Measurements from ENCODE around the gene LMAN2. TPM values are rescaled to one million over a fixed set of nuclear protein-coding genes. Genes with fewer than 3 reads are reported as not detected.
A peak's percentile ranks its signal among the peaks of the same experiment; 100 is the strongest.

The LMAN2 gene
- total RNA-seq, 1 experiment from 2014 or later: 128 TPM

- TF ChIP-seq, protein P1, sequence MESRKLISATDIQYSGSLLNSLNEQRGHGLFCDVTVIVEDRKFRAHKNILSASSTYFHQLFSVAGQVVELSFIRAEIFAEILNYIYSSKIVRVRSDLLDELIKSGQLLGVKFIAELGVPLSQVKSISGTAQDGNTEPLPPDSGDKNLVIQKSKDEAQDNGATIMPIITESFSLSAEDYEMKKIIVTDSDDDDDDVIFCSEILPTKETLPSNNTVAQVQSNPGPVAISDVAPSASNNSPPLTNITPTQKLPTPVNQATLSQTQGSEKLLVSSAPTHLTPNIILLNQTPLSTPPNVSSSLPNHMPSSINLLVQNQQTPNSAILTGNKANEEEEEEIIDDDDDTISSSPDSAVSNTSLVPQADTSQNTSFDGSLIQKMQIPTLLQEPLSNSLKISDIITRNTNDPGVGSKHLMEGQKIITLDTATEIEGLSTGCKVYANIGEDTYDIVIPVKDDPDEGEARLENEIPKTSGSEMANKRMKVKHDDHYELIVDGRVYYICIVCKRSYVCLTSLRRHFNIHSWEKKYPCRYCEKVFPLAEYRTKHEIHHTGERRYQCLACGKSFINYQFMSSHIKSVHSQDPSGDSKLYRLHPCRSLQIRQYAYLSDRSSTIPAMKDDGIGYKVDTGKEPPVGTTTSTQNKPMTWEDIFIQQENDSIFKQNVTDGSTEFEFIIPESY (IDR thresholded peaks at IDR 0.05; ENCODE audit: extremely low read depth, insufficient replicate concordance, low read length): no peak
These were observed 11.4 kb upstream of the LMAN2 start (continued) for GRCh38 chr5:177362610-177363507.

DNA sequence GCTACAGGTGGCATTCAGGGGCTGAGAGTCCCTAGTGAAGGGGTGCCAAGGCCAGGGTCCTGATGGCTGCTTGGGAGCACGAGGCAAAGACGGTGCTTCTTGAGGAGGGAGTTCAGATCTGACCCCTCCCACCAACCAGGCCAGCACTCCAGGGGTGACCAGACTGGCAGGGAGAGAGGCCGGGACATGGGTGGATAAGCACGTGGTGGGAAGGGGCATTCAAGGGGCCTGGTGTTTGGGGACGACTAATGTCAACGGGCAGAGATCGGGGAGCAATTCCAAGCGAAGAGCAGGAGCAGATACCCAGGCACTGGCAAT is 10.8 kb upstream of the LMAN2 start:
- no peaks in the 10 kb centered on the region for H3K79me2 ChIP-seq (ENCODE audit: insufficient read depth, low read length)
- BruUV-seq (replicated peaks): no TSS peak
- peak overlapping the region; percentile 63 for H3K9ac ChIP-seq (ENCODE audit: low read length)
- H3K4me1 ChIP-seq (ENCODE audit: control insufficient read depth in 1 of 2, insufficient read depth in 2 of 2, low read length in 2 of 2): peaks cover 12 to 33% of the 10 kb centered on the region in 2 experiments; a peak in 3 of 4 replicates
- TF ChIP-seq POLR2A (IDR thresholded peaks at IDR 0.05; ENCODE audit: borderline replicate concordance, extremely low read depth, insufficient read depth, insufficient read length): no peak
- TF ChIP-seq TCF7L2 (IDR thresholded peaks at IDR 0.05; ENCODE audit: borderline replicate concordance, extremely low read depth, insufficient read depth, insufficient read length): no peak
- TF ChIP-seq JUND (IDR thresholded peaks at IDR 0.05): no peak
- TF ChIP-seq ELF1 (IDR thresholded peaks at IDR 0.05; ENCODE audit: borderline replicate concordance, low read depth): no peak
- TF ChIP-seq CEBPB (IDR thresholded peaks at IDR 0.05; ENCODE audit: low read depth): no peak
- TF ChIP-seq MAX (IDR thresholded peaks at IDR 0.05): no peak
- TF ChIP-seq EZH2 (IDR thresholded peaks at IDR 0.05): no peak
- TF ChIP-seq SIN3A (IDR thresholded peaks at IDR 0.05; ENCODE audit: low read depth): no peak
- no peak for TF ChIP-seq FOSL1 (IDR thresholded peaks at IDR 0.05; ENCODE audit: low read depth)
- ChIA-PET CTCF (interaction anchor here (1.9 kb wide), 1 partner anchor 8 kb away, joined by 10 read pairs; no protein-coding TSS in a partner anchor), RAD21 (ENCODE audit: low non-redundant PET in 1 of 2, low total read pairs in 2 of 2, uncharacterized antibody in 2 of 2, unreplicated experiment in 2 of 2) (no interaction called here), POLR2A (no interaction called here)
- H3K4me3 ChIP-seq (replicated peaks in 1 of 2; ENCODE audit: low read depth in 1 of 2, low read length in 2 of 2): no peak overlapping the region; a peak in 1 of 4 replicates
- H3K9me3 ChIP-seq (ENCODE audit: control insufficient read depth in 1 of 2, insufficient read depth in 1 of 2, low read depth in 1 of 2, low read length in 2 of 2): no peaks in the 10 kb centered on the region
- no peaks in the 10 kb centered on the region for H3K27me3 ChIP-seq (ENCODE audit: insufficient read depth, low read length)
- DNase-seq (ENCODE audit: low read depth, low spot score) (no peak), ATAC-seq (no peak)
- H3K9me2 ChIP-seq (ENCODE audit: insufficient read depth): no peaks in the 10 kb centered on the region
- no peaks in the 10 kb centered on the region for H4K20me1 ChIP-seq (ENCODE audit: insufficient read depth)
- H3K36me3 ChIP-seq (ENCODE audit: control insufficient read depth in 1 of 2, insufficient read depth in 2 of 2, low read length in 2 of 2): no peaks in the 10 kb centered on the region
- peak overlapping the region; percentile 92 for H3K4me2 ChIP-seq (ENCODE audit: low read length)
- no peak overlapping the region for H2AFZ ChIP-seq (ENCODE audit: low read depth, low read length, poor library complexity, severe bottlenecking)
- no peak overlapping the region for H3K27ac ChIP-seq (ENCODE audit: low read depth, low read length)
- intact Hi-C loops (cut with micrococcal nuclease): no loop called here
